ENCODE data around the gene COL6A2.
"Not testable (repeated sequence)": the region's sequence is repeated elsewhere in the genome, so short reads cannot be mapped to it uniquely, and the experiment has no call there.

COL6A2 gene

GRCh38 chr21:46137908-46138307 is 40.0 kb downstream of the COL6A2 start:
- peaks cover 20% of the 10 kb centered on the region for H3K27me3 ChIP-seq (ENCODE audit: control insufficient read depth, insufficient read depth, low read length)
- no peaks in the 10 kb centered on the region for H3K9me3 ChIP-seq (replicated peaks; ENCODE audit: low read length)
- H3K9ac ChIP-seq (ENCODE audit: low read depth, low read length): no peak overlapping the region
- H3K36me3 ChIP-seq (ENCODE audit: insufficient read depth, low read length): no peaks in the 10 kb centered on the region
- H3K4me1 ChIP-seq (ENCODE audit: control insufficient read depth, insufficient read depth, low read length): no peaks in the 10 kb centered on the region
- no peak overlapping the region for H3K4me3 ChIP-seq (ENCODE audit: low read length)
- no peak overlapping the region for H3K4me2 ChIP-seq (ENCODE audit: low read length)

- peaks cover 20% of the 10 kb centered on the region for H3K27me3 ChIP-seq (ENCODE audit: control insufficient read depth, insufficient read depth, low read length)
- no peak overlapping the region for H3K4me2 ChIP-seq (ENCODE audit: low read length)
- no peak overlapping the region for H3K9ac ChIP-seq (ENCODE audit: low read depth, low read length)
- no peaks in the 10 kb centered on the region for H3K9me3 ChIP-seq (replicated peaks; ENCODE audit: low read length)
- H3K4me1 ChIP-seq (ENCODE audit: control insufficient read depth, insufficient read depth, low read length): no peaks in the 10 kb centered on the region
- no peaks in the 10 kb centered on the region for H3K36me3 ChIP-seq (ENCODE audit: insufficient read depth, low read length)
- H3K4me3 ChIP-seq (ENCODE audit: low read length): no peak overlapping the region
Observed at GRCh38 chr21:46138383-46138970, 40.6 kb downstream of the COL6A2 start.

- Histone ChIP-seq H3K4me2 (ENCODE audit: low read length) (no peak overlapping the region), H3K36me3 (ENCODE audit: insufficient read depth, low read length) (no peaks in the 10 kb centered on the region), H3K4me1 (ENCODE audit: control insufficient read depth, insufficient read depth, low read length) (peaks cover 6% of the 10 kb centered on the region), H3K27me3 (ENCODE audit: control insufficient read depth, insufficient read depth, low read length) (peaks cover 20% of the 10 kb centered on the region), H3K4me3 (ENCODE audit: low read length) (no peak overlapping the region), H3K9ac (ENCODE audit: low read depth, low read length) (no peak overlapping the region), H3K9me3 (replicated peaks; ENCODE audit: low read length) (no peaks in the 10 kb centered on the region)
Observed at GRCh38 chr21:46139686-46140085, 41.8 kb downstream of the COL6A2 start.

- H3K27me3 ChIP-seq (ENCODE audit: control insufficient read depth, insufficient read depth, low read length): peaks cover 20% of the 10 kb centered on the region
- H3K4me3 ChIP-seq (ENCODE audit: low read length); H3K4me2 ChIP-seq (ENCODE audit: low read length); H3K4me1 ChIP-seq (ENCODE audit: control insufficient read depth, insufficient read depth, low read length); H3K9ac ChIP-seq (ENCODE audit: low read depth, low read length); H3K36me3 ChIP-seq (ENCODE audit: insufficient read depth, low read length); H3K9me3 ChIP-seq (replicated peaks; ENCODE audit: low read length): not testable (repeated sequence)
Observed at GRCh38 chr21:46140352-46141003, 42.6 kb downstream of the COL6A2 start.

- Histone ChIP-seq H3K4me3 (ENCODE audit: low read length) (no peak overlapping the region), H3K9me3 (replicated peaks; ENCODE audit: low read length) (no peaks in the 10 kb centered on the region), H3K4me2 (ENCODE audit: low read length) (no peak overlapping the region), H3K4me1 (ENCODE audit: control insufficient read depth, insufficient read depth, low read length) (peaks cover 6% of the 10 kb centered on the region), H3K27me3 (ENCODE audit: control insufficient read depth, insufficient read depth, low read length) (peaks cover 20% of the 10 kb centered on the region), H3K36me3 (ENCODE audit: insufficient read depth, low read length) (no peaks in the 10 kb centered on the region), H3K9ac (ENCODE audit: low read depth, low read length) (no peak overlapping the region)
Observed at GRCh38 chr21:46141767-46142581, 44.1 kb downstream of the COL6A2 start.

GRCh38 chr21:46142582-46143473 is 44.9 kb downstream of the COL6A2 start:
- Histone ChIP-seq H3K9ac (ENCODE audit: low read depth, low read length) (no peak overlapping the region), H3K4me1 (ENCODE audit: control insufficient read depth, insufficient read depth, low read length) (peaks cover 6% of the 10 kb centered on the region), H3K36me3 (ENCODE audit: insufficient read depth, low read length) (no peaks in the 10 kb centered on the region), H3K9me3 (replicated peaks; ENCODE audit: low read length) (no peaks in the 10 kb centered on the region), H3K4me3 (ENCODE audit: low read length) (no peak overlapping the region), H3K27me3 (ENCODE audit: control insufficient read depth, insufficient read depth, low read length) (peaks cover 20% of the 10 kb centered on the region), H3K4me2 (ENCODE audit: low read length) (no peak overlapping the region)

GRCh38 chr21:46144464-46145070 is 46.7 kb downstream of the COL6A2 start:
- H3K4me1 ChIP-seq (ENCODE audit: control insufficient read depth, insufficient read depth, low read length): peaks cover 6% of the 10 kb centered on the region
- no peaks in the 10 kb centered on the region for H3K36me3 ChIP-seq (ENCODE audit: insufficient read depth, low read length)
- H3K4me2 ChIP-seq (ENCODE audit: low read length): no peak overlapping the region
- H3K9ac ChIP-seq (ENCODE audit: low read depth, low read length): no peak overlapping the region
- H3K9me3 ChIP-seq (replicated peaks; ENCODE audit: low read length): no peaks in the 10 kb centered on the region
- H3K27me3 ChIP-seq (ENCODE audit: control insufficient read depth, insufficient read depth, low read length): peaks cover 12% of the 10 kb centered on the region
- H3K4me3 ChIP-seq (ENCODE audit: low read length): no peak overlapping the region

GRCh38 chr21:46145159-46145839 is 47.4 kb downstream of the COL6A2 start:
- H3K4me2 ChIP-seq (ENCODE audit: low read length): no peak overlapping the region
- H3K4me3 ChIP-seq (ENCODE audit: low read length): no peak overlapping the region
- peaks cover 5% of the 10 kb centered on the region for H3K27me3 ChIP-seq (ENCODE audit: control insufficient read depth, insufficient read depth, low read length)
- no peaks in the 10 kb centered on the region for H3K9me3 ChIP-seq (replicated peaks; ENCODE audit: low read length)
- H3K36me3 ChIP-seq (ENCODE audit: insufficient read depth, low read length): no peaks in the 10 kb centered on the region
- H3K9ac ChIP-seq (ENCODE audit: low read depth, low read length): no peak overlapping the region
- peaks cover 6% of the 10 kb centered on the region for H3K4me1 ChIP-seq (ENCODE audit: control insufficient read depth, insufficient read depth, low read length)

GRCh38 chr21:46145840-46146691 is 48.2 kb downstream of the COL6A2 start:
- H3K9me3 ChIP-seq (replicated peaks; ENCODE audit: low read length): no peaks in the 10 kb centered on the region
- H3K4me3 ChIP-seq (ENCODE audit: low read length): no peak overlapping the region
- no peaks in the 10 kb centered on the region for H3K27me3 ChIP-seq (ENCODE audit: control insufficient read depth, insufficient read depth, low read length)
- H3K4me2 ChIP-seq (ENCODE audit: low read length): no peak overlapping the region
- H3K9ac ChIP-seq (ENCODE audit: low read depth, low read length): no peak overlapping the region
- H3K4me1 ChIP-seq (ENCODE audit: control insufficient read depth, insufficient read depth, low read length): peaks cover 6% of the 10 kb centered on the region
- H3K36me3 ChIP-seq (ENCODE audit: insufficient read depth, low read length): no peaks in the 10 kb centered on the region

- H3K9me3 ChIP-seq (replicated peaks; ENCODE audit: low read length): no peaks in the 10 kb centered on the region
- H3K27me3 ChIP-seq (ENCODE audit: control insufficient read depth, insufficient read depth, low read length): no peaks in the 10 kb centered on the region
- no peak overlapping the region for H3K4me2 ChIP-seq (ENCODE audit: low read length)
- no peaks in the 10 kb centered on the region for H3K36me3 ChIP-seq (ENCODE audit: insufficient read depth, low read length)
- no peak overlapping the region for H3K4me3 ChIP-seq (ENCODE audit: low read length)
- no peak overlapping the region for H3K9ac ChIP-seq (ENCODE audit: low read depth, low read length)
- peaks cover 6% of the 10 kb centered on the region for H3K4me1 ChIP-seq (ENCODE audit: control insufficient read depth, insufficient read depth, low read length)
Observed at GRCh38 chr21:46146856-46147255, 48.9 kb downstream of the COL6A2 start.

Data from skeletal muscle satellite cell (primary cell).